Fibroblast of skin of abdomen (primary cell): Measurements from ENCODE around the gene SLC35A5.

Experiments used
- DNase-seq: peaks from one replicate; pipeline ENCODE4 v3.0.0-alpha.2; 2013

SLC35A5 gene

GRCh38 chr3:112627919-112628466, 66.1 kb downstream of the SLC35A5 start:
- DNase-seq = no peak

GRCh38 chr3:112629425-112629824, 67.6 kb downstream of the SLC35A5 start:
- peak; percentile 92 for DNase-seq

GRCh38 chr3:112631257-112631656, 69.4 kb downstream of the SLC35A5 start:
- no peak for DNase-seq

- no peak for DNase-seq
These were observed 70.8 kb downstream of the SLC35A5 start for GRCh38 chr3:112632596-112632995.

- no peak for DNase-seq
These were observed 71.3 kb downstream of the SLC35A5 start for GRCh38 chr3:112633191-112633590.

GRCh38 chr3:112633757-112634156, 71.9 kb downstream of the SLC35A5 start:
- no peak for DNase-seq

- DNase-seq = no peak
These were observed 73.1 kb downstream of the SLC35A5 start for GRCh38 chr3:112634786-112635541.
